ENCODE data around the gene SORCS2.
A peak's percentile ranks its signal among the peaks of the same experiment; 100 is the strongest.

- TF ChIP-seq EZH2 (IDR thresholded peaks at IDR 0.05; ENCODE audit: borderline replicate concordance, low read depth, low read length, poor library complexity, severe bottlenecking) (no peak), CTCF (conservative IDR thresholded peaks at IDR 0.05; ENCODE audit: low read depth, low read length) (peak; percentile 91)
Observed at GRCh38 chr4:7719354-7720174, 527.2 kb downstream of the SORCS2 start.

Data from A673 (cell line).